Ishikawa (cell line): ENCODE data around the gene NDUFA7.

Experiments used
- CEBPB ChIP-seq: IDR thresholded peaks from 2 replicates; pipeline ENCODE4 v1.6.1; 2012
- CREB1 ChIP-seq: IDR thresholded peaks from 2 replicates; pipeline ENCODE4 v1.6.1; 2012; ENCODE audit warnings: low read depth
- EGR1 ChIP-seq: IDR thresholded peaks from 2 replicates; pipeline ENCODE4 v1.6.1; 2012
- EP300 ChIP-seq: IDR thresholded peaks from 2 replicates; pipeline ENCODE4 v1.6.1; 2012; ENCODE audit warnings: borderline replicate concordance
- FOXM1 ChIP-seq: IDR thresholded peaks from 2 replicates; pipeline ENCODE4 v1.6.1; 2012; ENCODE audit warnings: low read depth, borderline replicate concordance
- MAX ChIP-seq: IDR thresholded peaks from 2 replicates; pipeline ENCODE4 v1.6.1; 2012
- NFIC ChIP-seq: IDR thresholded peaks from 2 replicates; pipeline ENCODE4 v1.6.1; 2012
- RAD21 ChIP-seq: IDR thresholded peaks from 2 replicates; pipeline ENCODE4 v1.6.1; 2012; ENCODE audit warnings: low read depth
- TAF1 ChIP-seq: IDR thresholded peaks from 2 replicates; pipeline ENCODE4 v1.6.1; 2012; ENCODE audit warnings: low read depth, mild to moderate bottlenecking
- TCF12 ChIP-seq: IDR thresholded peaks from 2 replicates; pipeline ENCODE4 v1.6.1; 2012; ENCODE audit warnings: low read depth
- TEAD4 ChIP-seq: IDR thresholded peaks from 2 replicates; pipeline ENCODE4 v1.6.1; 2012
- YY1 ChIP-seq: IDR thresholded peaks from 2 replicates; pipeline ENCODE4 v1.6.1; 2012; ENCODE audit warnings: low read depth
- ZBTB7A ChIP-seq: IDR thresholded peaks from 2 replicates; pipeline ENCODE4 v1.6.1; 2012; ENCODE audit warnings: low read depth
- TF ChIP-seq, protein P1 (sequence below): IDR thresholded peaks from 2 replicates; pipeline ENCODE4 v1.6.1; 2012; ENCODE audit warnings: low read depth, mild to moderate bottlenecking
- TF ChIP-seq, protein P2 (sequence below): IDR thresholded peaks from 2 replicates; pipeline ENCODE4 v1.6.1; 2012

NDUFA7 gene

DNA sequence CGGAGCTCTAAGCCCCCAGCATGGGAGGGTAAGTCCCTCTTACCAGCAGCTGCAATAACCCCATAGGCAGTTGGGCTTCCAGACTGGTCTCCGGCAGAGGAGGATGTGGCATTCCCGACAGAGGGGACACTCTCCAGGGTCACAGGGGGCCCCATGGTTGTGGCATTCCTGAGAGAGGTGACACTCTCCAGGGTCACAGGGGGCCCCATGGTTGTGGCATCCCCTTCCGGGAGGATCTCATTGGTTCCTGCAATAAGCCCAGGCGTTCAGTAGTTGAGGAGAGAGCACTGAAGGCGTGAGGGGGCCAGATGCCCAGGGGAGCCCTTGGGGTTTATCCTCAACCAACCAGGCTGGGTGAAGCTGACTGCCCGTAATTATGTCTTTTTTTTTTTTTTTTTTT lies 18.4 kb downstream of the NDUFA7 start:
- TF ChIP-seq RAD21 = no peak
- TF ChIP-seq CEBPB = no peak
- no peak for TF ChIP-seq TCF12
- TF ChIP-seq MAX = no peak

GRCh38 chr19:8302357-8302691 lies 18.9 kb downstream of the NDUFA7 start:
- peak; percentile 52; the same call in 1 of the 2 replicates for TF ChIP-seq NFIC
- TF ChIP-seq MAX = no peak

DNA sequence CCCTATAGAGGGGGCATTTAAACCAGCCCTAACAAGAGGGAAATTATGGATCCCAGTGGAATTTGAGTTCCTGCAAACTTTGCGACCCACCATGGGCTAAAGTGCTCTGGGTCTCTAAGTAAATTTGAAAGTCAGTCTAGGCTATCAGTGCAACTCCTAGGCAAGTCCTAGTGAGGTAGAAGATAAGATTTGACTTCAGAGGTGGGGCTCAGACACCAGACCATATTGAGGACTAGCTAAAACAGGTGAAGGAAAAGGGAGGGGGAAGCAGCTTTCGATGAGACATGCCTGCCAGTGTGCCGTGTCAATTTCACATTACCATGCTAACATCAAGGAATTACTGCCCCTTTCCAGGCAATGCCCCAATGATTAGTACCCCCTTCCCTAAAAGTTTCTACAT lies 51.5 kb downstream of the NDUFA7 start:
- no peak for TF ChIP-seq TAF1
- TF ChIP-seq ZBTB7A = no peak
- TF ChIP-seq EGR1 = no peak
- TF ChIP-seq, protein P1, sequence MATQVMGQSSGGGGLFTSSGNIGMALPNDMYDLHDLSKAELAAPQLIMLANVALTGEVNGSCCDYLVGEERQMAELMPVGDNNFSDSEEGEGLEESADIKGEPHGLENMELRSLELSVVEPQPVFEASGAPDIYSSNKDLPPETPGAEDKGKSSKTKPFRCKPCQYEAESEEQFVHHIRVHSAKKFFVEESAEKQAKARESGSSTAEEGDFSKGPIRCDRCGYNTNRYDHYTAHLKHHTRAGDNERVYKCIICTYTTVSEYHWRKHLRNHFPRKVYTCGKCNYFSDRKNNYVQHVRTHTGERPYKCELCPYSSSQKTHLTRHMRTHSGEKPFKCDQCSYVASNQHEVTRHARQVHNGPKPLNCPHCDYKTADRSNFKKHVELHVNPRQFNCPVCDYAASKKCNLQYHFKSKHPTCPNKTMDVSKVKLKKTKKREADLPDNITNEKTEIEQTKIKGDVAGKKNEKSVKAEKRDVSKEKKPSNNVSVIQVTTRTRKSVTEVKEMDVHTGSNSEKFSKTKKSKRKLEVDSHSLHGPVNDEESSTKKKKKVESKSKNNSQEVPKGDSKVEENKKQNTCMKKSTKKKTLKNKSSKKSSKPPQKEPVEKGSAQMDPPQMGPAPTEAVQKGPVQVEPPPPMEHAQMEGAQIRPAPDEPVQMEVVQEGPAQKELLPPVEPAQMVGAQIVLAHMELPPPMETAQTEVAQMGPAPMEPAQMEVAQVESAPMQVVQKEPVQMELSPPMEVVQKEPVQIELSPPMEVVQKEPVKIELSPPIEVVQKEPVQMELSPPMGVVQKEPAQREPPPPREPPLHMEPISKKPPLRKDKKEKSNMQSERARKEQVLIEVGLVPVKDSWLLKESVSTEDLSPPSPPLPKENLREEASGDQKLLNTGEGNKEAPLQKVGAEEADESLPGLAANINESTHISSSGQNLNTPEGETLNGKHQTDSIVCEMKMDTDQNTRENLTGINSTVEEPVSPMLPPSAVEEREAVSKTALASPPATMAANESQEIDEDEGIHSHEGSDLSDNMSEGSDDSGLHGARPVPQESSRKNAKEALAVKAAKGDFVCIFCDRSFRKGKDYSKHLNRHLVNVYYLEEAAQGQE = no peak
- no peak for TF ChIP-seq TCF12
- no peak for TF ChIP-seq NFIC
- no peak for TF ChIP-seq MAX
- TF ChIP-seq YY1 = no peak
- no peak for TF ChIP-seq EP300
- no peak for TF ChIP-seq RAD21
- TF ChIP-seq FOXM1 = no peak
- no peak for TF ChIP-seq TEAD4
- no peak for TF ChIP-seq CREB1
- TF ChIP-seq, protein P2, sequence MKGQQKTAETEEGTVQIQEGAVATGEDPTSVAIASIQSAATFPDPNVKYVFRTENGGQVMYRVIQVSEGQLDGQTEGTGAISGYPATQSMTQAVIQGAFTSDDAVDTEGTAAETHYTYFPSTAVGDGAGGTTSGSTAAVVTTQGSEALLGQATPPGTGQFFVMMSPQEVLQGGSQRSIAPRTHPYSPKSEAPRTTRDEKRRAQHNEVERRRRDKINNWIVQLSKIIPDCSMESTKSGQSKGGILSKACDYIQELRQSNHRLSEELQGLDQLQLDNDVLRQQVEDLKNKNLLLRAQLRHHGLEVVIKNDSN = no peak
- no peak for TF ChIP-seq CEBPB

DNA sequence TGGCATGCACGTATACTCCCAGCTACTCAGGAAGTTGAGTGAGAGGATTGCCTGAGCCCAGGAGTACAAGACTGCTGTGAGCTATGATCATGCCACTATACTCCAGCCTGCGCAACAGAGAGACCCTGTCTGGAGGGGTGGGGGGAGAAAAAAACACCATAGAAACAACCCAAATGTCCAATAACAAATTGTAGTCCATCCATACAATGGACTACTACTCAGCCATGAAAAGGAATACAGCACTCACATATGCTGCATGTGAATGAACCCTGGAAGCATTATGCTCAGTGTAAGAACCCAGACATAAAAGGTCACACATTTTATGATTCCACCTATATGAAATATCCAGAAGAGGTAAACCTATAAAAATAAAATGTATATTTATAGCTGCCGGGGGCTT lies 55.3 kb downstream of the NDUFA7 start:
- TF ChIP-seq FOXM1 = no peak

GRCh38 chr19:8262431-8262830 lies 58.7 kb downstream of the NDUFA7 start:
- no peak for TF ChIP-seq TCF12
- no peak for TF ChIP-seq CREB1
- TF ChIP-seq YY1 = no peak
- TF ChIP-seq CEBPB = no peak
- TF ChIP-seq, protein P2 = no peak
- TF ChIP-seq RAD21 = no peak
- TF ChIP-seq NFIC = no peak
- TF ChIP-seq ZBTB7A = no peak

- no peak for TF ChIP-seq TAF1
- TF ChIP-seq TEAD4 = no peak
These were observed 59.3 kb downstream of the NDUFA7 start for GRCh38 chr19:8261881-8262280.

GRCh38 chr19:8261347-8261746 lies 59.8 kb downstream of the NDUFA7 start:
- no peak for TF ChIP-seq YY1
- no peak for TF ChIP-seq TAF1
- no peak for TF ChIP-seq MAX
- TF ChIP-seq, protein P2 = no peak
- TF ChIP-seq CEBPB = no peak
- no peak for TF ChIP-seq ZBTB7A
- TF ChIP-seq TEAD4 = no peak
- no peak for TF ChIP-seq CREB1
- TF ChIP-seq FOXM1 = no peak
- no peak for TF ChIP-seq NFIC
- no peak for TF ChIP-seq TCF12
- no peak for TF ChIP-seq EGR1
- TF ChIP-seq, protein P1 = no peak
- TF ChIP-seq EP300 = no peak
- TF ChIP-seq RAD21 = no peak
